WTC11 (cell line): Measurements from ENCODE around the gene STARD9. TPM values are rescaled to one million over a fixed set of nuclear protein-coding genes. Genes with fewer than 3 reads are reported as not detected.

ENCODE experiments used
- ATAC-seq: fragments of 200-7000 bp; cut with Tn5 transposase; 2 replicates; pipeline ENCODE4 v1.10.0; 2021; ENCODE audit warnings: mild to moderate bottlenecking, moderate library complexity
- CTCF ChIA-PET: fragments of 300-600 bp; sonication (Branson Sonifier 250); formaldehyde crosslinking; loops from one replicate; lab custom pipeline; 2021; ENCODE audit warnings: antibody characterized with exemption; lab: Charles Lee
- POLR2A ChIA-PET: fragments of 350-600 bp; sonication (Branson Sonifier 250); formaldehyde crosslinking; loops from one replicate; lab custom pipeline; 2021; ENCODE audit warnings: antibody characterized with exemption; lab: Charles Lee
- DNase-seq: peaks from one replicate; pipeline ENCODE4 v3.0.0; 2021; ENCODE audit warnings: low spot score
- H3K27ac Mint-ChIP-seq: 2 replicates; pipeline ENCODE4 v1.8.0; 2021; ENCODE audit warnings: mixed read lengths
- H3K27me3 Mint-ChIP-seq: 2 replicates; pipeline ENCODE4 v1.8.0; 2021; ENCODE audit warnings: low read depth, mild to moderate bottlenecking, moderate library complexity, mixed read lengths
- H3K36me3 Mint-ChIP-seq: 2 replicates; pipeline ENCODE4 v1.8.0; 2021; ENCODE audit warnings: mixed read lengths
- H3K4me1 Mint-ChIP-seq: 2 replicates; pipeline ENCODE4 v1.8.0; 2022; ENCODE audit warnings: mixed read lengths
- H3K4me3 Mint-ChIP-seq: 2 replicates; pipeline ENCODE4 v1.8.0; 2021; ENCODE audit warnings: mild to moderate bottlenecking, moderate library complexity, mixed read lengths
- H3K9me3 Mint-ChIP-seq: 2 replicates; pipeline ENCODE4 v1.8.0; 2021; ENCODE audit warnings: mixed read lengths
- ATF1 ChIP-seq: sonication (generic); formaldehyde crosslinking; IDR thresholded peaks from 2 replicates; pipeline ENCODE4 v1.8.1; 2023; ENCODE audit warnings: mild to moderate bottlenecking, moderate library complexity, missing genetic modification reagents
- GABPB1 ChIP-seq: sonication (generic); formaldehyde crosslinking; IDR thresholded peaks from 2 replicates; pipeline ENCODE4 v1.8.1; 2023; ENCODE audit warnings: mild to moderate bottlenecking, missing genetic modification reagents
- NFYB ChIP-seq: sonication (generic); formaldehyde crosslinking; conservative IDR thresholded peaks from 2 replicates; pipeline ENCODE4 v1.8.0; 2022; ENCODE audit warnings: low read depth, missing genetic modification reagents
- NR3C1 ChIP-seq: sonication (generic); formaldehyde crosslinking; conservative IDR thresholded peaks from 2 replicates; pipeline ENCODE4 v1.8.1; 2023; ENCODE audit warnings: low read depth, mild to moderate bottlenecking, missing genetic modification reagents
- OVOL2 ChIP-seq: fragments of 250-450 bp; sonication (Bioruptor Pico); IDR thresholded peaks from 2 replicates; pipeline ENCODE4 v1.9.0; 2021; ENCODE audit warnings: mild to moderate bottlenecking, borderline replicate concordance
- TEAD1 ChIP-seq: sonication (generic); formaldehyde crosslinking; IDR thresholded peaks from 2 replicates; pipeline ENCODE4 v1.8.0; 2022; ENCODE audit warnings: mild to moderate bottlenecking, missing genetic modification reagents
- ZNF219 ChIP-seq: sonication (generic); formaldehyde crosslinking; IDR thresholded peaks from 2 replicates; pipeline ENCODE4 v1.8.0; 2023; ENCODE audit warnings: missing genetic modification reagents, mild to moderate bottlenecking, borderline replicate concordance
- ZNF423 ChIP-seq: fragments of 250-450 bp; sonication (Bioruptor Pico); IDR thresholded peaks from 2 replicates; pipeline ENCODE4 v2.1.2; 2022; ENCODE audit warnings: mild to moderate bottlenecking, moderate library complexity
- total RNA-seq: library from RNA; stranded (reverse); gene quantifications from 3 replicates; pipeline ENCODE4 v1.2.3, GENCODE V29; 2021
- TF ChIP-seq, protein P1 (sequence below): sonication (generic); formaldehyde crosslinking; conservative IDR thresholded peaks from 2 replicates; pipeline ENCODE4 v1.8.1; 2023; ENCODE audit warnings: mild to moderate bottlenecking, low read depth, missing genetic modification reagents, moderate library complexity
- TF ChIP-seq, protein P2 (sequence below): sonication (generic); formaldehyde crosslinking; IDR thresholded peaks from 2 replicates; pipeline ENCODE4 v1.8.1; 2022; ENCODE audit warnings: mild to moderate bottlenecking, moderate library complexity, missing genetic modification reagents
- TF ChIP-seq, protein P3 (sequence below): sonication (generic); formaldehyde crosslinking; IDR thresholded peaks from 2 replicates; pipeline ENCODE4 v1.8.0; 2023; ENCODE audit warnings: missing genetic modification reagents, mild to moderate bottlenecking, borderline replicate concordance
- TF ChIP-seq, protein P4 (sequence below): fragments of 250-450 bp; sonication (Bioruptor Pico); IDR thresholded peaks from 2 replicates; pipeline ENCODE4 v1.9.0; 2021; ENCODE audit warnings: mild to moderate bottlenecking
- TF ChIP-seq, protein P5 (sequence below): sonication (generic); formaldehyde crosslinking; IDR thresholded peaks from 2 replicates; pipeline ENCODE4 v1.8.1; 2023; ENCODE audit warnings: mild to moderate bottlenecking, moderate library complexity, missing genetic modification reagents
- TF ChIP-seq, protein P6 (sequence below): sonication (generic); formaldehyde crosslinking; IDR thresholded peaks from 2 replicates; pipeline ENCODE4 v1.8.0; 2022; ENCODE audit warnings: missing genetic modification reagents
- TF ChIP-seq, protein P7 (sequence below): fragments of 250-450 bp; sonication (Bioruptor Pico); IDR thresholded peaks from 2 replicates; pipeline ENCODE4 v1.9.0; 2021; ENCODE audit warnings: mild to moderate bottlenecking

STARD9 gene
- total RNA-seq, 1 experiment from 2014 or later = 5.7 TPM

DNA sequence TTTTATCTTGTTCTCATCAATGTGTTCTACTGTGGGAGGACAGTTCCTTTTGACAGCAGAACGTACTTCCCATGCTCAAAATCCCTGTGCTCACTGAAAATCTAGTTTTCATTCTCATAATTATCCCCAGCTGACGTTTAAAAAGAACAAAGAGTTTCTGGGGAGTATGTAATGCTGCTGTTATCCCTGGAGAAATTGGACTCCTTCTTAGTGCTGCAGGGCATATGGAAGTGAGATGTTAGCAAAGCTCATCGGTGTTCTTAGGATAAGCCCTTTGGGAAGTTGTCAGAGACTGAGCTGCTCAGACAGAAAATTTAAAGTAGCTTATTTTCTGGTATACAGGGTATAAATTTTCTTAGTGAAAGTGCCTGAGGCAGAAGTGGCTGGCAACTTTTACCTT is 95.0 kb downstream of the STARD9 start:
- CTCF ChIA-PET = interaction anchor here (1.0 kb wide), 1 partner anchor 53 kb away, joined by 3 read pairs; no protein-coding TSS in a partner anchor
- H3K4me1 Mint-ChIP-seq = peaks cover 19% of the 10 kb centered on the region
- ATAC-seq = no peak
- peaks cover 6% of the 10 kb centered on the region for H3K36me3 Mint-ChIP-seq
- DNase-seq = no peak
- peaks cover 5% of the 10 kb centered on the region for H3K9me3 Mint-ChIP-seq
- POLR2A ChIA-PET = no interaction called here
- H3K27ac Mint-ChIP-seq = peak overlapping the region; percentile 8; the same call in 1 of the 2 replicates
- H3K4me3 Mint-ChIP-seq = no peak overlapping the region
- no peak for TF ChIP-seq GABPB1 (CRISPR knock-in tag)
- TF ChIP-seq, protein P1, sequence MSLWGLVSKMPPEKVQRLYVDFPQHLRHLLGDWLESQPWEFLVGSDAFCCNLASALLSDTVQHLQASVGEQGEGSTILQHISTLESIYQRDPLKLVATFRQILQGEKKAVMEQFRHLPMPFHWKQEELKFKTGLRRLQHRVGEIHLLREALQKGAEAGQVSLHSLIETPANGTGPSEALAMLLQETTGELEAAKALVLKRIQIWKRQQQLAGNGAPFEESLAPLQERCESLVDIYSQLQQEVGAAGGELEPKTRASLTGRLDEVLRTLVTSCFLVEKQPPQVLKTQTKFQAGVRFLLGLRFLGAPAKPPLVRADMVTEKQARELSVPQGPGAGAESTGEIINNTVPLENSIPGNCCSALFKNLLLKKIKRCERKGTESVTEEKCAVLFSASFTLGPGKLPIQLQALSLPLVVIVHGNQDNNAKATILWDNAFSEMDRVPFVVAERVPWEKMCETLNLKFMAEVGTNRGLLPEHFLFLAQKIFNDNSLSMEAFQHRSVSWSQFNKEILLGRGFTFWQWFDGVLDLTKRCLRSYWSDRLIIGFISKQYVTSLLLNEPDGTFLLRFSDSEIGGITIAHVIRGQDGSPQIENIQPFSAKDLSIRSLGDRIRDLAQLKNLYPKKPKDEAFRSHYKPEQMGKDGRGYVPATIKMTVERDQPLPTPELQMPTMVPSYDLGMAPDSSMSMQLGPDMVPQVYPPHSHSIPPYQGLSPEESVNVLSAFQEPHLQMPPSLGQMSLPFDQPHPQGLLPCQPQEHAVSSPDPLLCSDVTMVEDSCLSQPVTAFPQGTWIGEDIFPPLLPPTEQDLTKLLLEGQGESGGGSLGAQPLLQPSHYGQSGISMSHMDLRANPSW (CRISPR knock-in tag) = no peak
- TF ChIP-seq, protein P2, sequence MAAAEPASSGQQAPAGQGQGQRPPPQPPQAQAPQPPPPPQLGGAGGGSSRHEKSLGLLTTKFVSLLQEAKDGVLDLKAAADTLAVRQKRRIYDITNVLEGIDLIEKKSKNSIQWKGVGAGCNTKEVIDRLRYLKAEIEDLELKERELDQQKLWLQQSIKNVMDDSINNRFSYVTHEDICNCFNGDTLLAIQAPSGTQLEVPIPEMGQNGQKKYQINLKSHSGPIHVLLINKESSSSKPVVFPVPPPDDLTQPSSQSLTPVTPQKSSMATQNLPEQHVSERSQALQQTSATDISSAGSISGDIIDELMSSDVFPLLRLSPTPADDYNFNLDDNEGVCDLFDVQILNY (CRISPR knock-in tag) = no peak
- TF ChIP-seq, protein P3, sequence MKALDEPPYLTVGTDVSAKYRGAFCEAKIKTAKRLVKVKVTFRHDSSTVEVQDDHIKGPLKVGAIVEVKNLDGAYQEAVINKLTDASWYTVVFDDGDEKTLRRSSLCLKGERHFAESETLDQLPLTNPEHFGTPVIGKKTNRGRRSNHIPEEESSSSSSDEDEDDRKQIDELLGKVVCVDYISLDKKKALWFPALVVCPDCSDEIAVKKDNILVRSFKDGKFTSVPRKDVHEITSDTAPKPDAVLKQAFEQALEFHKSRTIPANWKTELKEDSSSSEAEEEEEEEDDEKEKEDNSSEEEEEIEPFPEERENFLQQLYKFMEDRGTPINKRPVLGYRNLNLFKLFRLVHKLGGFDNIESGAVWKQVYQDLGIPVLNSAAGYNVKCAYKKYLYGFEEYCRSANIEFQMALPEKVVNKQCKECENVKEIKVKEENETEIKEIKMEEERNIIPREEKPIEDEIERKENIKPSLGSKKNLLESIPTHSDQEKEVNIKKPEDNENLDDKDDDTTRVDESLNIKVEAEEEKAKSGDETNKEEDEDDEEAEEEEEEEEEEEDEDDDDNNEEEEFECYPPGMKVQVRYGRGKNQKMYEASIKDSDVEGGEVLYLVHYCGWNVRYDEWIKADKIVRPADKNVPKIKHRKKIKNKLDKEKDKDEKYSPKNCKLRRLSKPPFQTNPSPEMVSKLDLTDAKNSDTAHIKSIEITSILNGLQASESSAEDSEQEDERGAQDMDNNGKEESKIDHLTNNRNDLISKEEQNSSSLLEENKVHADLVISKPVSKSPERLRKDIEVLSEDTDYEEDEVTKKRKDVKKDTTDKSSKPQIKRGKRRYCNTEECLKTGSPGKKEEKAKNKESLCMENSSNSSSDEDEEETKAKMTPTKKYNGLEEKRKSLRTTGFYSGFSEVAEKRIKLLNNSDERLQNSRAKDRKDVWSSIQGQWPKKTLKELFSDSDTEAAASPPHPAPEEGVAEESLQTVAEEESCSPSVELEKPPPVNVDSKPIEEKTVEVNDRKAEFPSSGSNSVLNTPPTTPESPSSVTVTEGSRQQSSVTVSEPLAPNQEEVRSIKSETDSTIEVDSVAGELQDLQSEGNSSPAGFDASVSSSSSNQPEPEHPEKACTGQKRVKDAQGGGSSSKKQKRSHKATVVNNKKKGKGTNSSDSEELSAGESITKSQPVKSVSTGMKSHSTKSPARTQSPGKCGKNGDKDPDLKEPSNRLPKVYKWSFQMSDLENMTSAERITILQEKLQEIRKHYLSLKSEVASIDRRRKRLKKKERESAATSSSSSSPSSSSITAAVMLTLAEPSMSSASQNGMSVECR = no peak
- TF ChIP-seq, protein P4, sequence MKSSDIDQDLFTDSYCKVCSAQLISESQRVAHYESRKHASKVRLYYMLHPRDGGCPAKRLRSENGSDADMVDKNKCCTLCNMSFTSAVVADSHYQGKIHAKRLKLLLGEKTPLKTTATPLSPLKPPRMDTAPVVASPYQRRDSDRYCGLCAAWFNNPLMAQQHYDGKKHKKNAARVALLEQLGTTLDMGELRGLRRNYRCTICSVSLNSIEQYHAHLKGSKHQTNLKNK = no peak
- no peak for TF ChIP-seq OVOL2
- TF ChIP-seq ATF1 (CRISPR knock-in tag) = no peak
- TF ChIP-seq ZNF423 (CRISPR knock-in tag) = no peak
- TF ChIP-seq ZNF219 (CRISPR knock-in tag) = no peak
- no peak for TF ChIP-seq NFYB (CRISPR knock-in tag)
- no peak for TF ChIP-seq TEAD1
- TF ChIP-seq, all 79 proteins: peak for 0
- H3K27me3 Mint-ChIP-seq = no peaks in the 10 kb centered on the region

DNA sequence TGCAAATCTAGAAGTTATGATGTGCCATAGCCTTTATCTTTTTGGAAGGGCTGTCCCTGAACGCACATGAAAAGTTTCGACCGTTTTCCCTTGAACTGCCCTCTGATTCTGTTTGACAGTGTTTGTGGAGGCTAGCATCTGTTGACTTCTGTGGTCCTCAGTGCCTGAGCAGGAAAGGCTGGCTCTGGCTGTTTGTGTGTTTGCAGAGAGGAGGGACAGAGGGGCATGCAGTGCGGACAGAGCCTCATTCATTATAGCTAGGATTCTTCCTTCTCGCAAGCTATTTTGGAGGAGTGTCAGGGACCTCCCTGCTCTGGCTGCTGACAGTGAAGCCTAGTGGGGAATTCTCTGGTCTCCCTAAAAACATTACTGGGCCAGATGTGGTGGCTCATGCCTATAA is 97.0 kb downstream of the STARD9 start:
- ChIA-PET POLR2A (no interaction called here), CTCF (interaction anchor here (1.1 kb wide), 1 partner anchor 547 kb away, joined by 3 read pairs; no protein-coding TSS in a partner anchor)
- no peak overlapping the region for H3K27ac Mint-ChIP-seq
- no peak for TF ChIP-seq ZNF423 (CRISPR knock-in tag)
- no peaks in the 10 kb centered on the region; the same call in 1 of the 2 replicates for H3K36me3 Mint-ChIP-seq
- ATAC-seq (no peak), DNase-seq (no peak)
- no peaks in the 10 kb centered on the region for H3K27me3 Mint-ChIP-seq
- no peaks in the 10 kb centered on the region for H3K9me3 Mint-ChIP-seq
- peaks cover 17% of the 10 kb centered on the region for H3K4me1 Mint-ChIP-seq
- H3K4me3 Mint-ChIP-seq = no peak overlapping the region

DNA sequence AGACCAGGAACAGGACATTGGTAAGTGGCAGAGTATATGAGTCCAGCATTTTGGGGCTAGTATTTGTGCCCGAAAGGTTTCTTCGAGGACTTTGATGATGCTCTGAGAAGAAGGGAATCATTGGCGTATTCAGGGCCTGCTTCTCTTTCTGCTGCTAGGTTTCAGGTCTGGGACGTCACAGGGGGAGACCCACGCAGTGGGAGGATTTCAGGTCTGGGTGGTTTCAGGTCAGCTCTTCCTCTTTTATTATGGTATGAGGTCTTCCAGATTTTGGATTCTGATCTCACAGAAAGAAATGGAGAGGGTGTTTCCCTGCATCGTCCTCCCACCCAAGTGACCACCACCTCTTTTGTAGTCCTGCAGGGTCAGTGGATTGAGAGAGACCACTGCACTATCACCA is 99.1 kb downstream of the STARD9 start:
- ChIA-PET CTCF (no interaction called here), POLR2A (no interaction called here)
- Mint-ChIP-seq H3K9me3 (no peaks in the 10 kb centered on the region), H3K4me3 (no peak overlapping the region), H3K4me1 (peaks cover 17% of the 10 kb centered on the region), H3K36me3 (no peaks in the 10 kb centered on the region; the same call in 1 of the 2 replicates), H3K27ac (no peak overlapping the region), H3K27me3 (no peaks in the 10 kb centered on the region)
- DNase-seq (no peak), ATAC-seq (no peak)
- TF ChIP-seq, protein P5, sequence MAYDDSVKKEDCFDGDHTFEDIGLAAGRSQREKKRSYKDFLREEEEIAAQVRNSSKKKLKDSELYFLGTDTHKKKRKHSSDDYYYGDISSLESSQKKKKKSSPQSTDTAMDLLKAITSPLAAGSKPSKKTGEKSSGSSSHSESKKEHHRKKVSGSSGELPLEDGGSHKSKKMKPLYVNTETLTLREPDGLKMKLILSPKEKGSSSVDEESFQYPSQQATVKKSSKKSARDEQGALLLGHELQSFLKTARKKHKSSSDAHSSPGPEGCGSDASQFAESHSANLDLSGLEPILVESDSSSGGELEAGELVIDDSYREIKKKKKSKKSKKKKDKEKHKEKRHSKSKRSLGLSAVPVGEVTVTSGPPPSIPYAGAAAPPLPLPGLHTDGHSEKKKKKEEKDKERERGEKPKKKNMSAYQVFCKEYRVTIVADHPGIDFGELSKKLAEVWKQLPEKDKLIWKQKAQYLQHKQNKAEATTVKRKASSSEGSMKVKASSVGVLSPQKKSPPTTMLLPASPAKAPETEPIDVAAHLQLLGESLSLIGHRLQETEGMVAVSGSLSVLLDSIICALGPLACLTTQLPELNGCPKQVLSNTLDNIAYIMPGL (CRISPR knock-in tag) = no peak
- TF ChIP-seq ZNF423 (CRISPR knock-in tag) = no peak
- no peak for TF ChIP-seq NR3C1 (CRISPR knock-in tag)
- TF ChIP-seq, protein P6, sequence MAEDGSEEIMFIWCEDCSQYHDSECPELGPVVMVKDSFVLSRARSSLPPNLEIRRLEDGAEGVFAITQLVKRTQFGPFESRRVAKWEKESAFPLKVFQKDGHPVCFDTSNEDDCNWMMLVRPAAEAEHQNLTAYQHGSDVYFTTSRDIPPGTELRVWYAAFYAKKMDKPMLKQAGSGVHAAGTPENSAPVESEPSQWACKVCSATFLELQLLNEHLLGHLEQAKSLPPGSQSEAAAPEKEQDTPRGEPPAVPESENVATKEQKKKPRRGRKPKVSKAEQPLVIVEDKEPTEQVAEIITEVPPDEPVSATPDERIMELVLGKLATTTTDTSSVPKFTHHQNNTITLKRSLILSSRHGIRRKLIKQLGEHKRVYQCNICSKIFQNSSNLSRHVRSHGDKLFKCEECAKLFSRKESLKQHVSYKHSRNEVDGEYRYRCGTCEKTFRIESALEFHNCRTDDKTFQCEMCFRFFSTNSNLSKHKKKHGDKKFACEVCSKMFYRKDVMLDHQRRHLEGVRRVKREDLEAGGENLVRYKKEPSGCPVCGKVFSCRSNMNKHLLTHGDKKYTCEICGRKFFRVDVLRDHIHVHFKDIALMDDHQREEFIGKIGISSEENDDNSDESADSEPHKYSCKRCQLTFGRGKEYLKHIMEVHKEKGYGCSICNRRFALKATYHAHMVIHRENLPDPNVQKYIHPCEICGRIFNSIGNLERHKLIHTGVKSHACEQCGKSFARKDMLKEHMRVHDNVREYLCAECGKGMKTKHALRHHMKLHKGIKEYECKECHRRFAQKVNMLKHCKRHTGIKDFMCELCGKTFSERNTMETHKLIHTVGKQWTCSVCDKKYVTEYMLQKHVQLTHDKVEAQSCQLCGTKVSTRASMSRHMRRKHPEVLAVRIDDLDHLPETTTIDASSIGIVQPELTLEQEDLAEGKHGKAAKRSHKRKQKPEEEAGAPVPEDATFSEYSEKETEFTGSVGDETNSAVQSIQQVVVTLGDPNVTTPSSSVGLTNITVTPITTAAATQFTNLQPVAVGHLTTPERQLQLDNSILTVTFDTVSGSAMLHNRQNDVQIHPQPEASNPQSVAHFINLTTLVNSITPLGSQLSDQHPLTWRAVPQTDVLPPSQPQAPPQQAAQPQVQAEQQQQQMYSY (CRISPR knock-in tag) = no peak
- TF ChIP-seq, protein P7, sequence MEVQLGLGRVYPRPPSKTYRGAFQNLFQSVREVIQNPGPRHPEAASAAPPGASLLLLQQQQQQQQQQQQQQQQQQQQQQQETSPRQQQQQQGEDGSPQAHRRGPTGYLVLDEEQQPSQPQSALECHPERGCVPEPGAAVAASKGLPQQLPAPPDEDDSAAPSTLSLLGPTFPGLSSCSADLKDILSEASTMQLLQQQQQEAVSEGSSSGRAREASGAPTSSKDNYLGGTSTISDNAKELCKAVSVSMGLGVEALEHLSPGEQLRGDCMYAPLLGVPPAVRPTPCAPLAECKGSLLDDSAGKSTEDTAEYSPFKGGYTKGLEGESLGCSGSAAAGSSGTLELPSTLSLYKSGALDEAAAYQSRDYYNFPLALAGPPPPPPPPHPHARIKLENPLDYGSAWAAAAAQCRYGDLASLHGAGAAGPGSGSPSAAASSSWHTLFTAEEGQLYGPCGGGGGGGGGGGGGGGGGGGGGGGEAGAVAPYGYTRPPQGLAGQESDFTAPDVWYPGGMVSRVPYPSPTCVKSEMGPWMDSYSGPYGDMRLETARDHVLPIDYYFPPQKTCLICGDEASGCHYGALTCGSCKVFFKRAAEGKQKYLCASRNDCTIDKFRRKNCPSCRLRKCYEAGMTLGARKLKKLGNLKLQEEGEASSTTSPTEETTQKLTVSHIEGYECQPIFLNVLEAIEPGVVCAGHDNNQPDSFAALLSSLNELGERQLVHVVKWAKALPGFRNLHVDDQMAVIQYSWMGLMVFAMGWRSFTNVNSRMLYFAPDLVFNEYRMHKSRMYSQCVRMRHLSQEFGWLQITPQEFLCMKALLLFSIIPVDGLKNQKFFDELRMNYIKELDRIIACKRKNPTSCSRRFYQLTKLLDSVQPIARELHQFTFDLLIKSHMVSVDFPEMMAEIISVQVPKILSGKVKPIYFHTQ (CRISPR knock-in tag) = no peak
